PC-9 (cell line): ENCODE results near the gene PPM1B. TPM values are rescaled to one million over a fixed set of nuclear protein-coding genes. Genes with fewer than 3 reads are reported as not detected.

Source experiments
- BruUV-seq: library from RNA; stranded (reverse); fragments of 400-500 nt; replicated peaks from 2 replicates; lab custom pipeline; 2021; lab: Mats Ljungman, UMichigan
- CTCF ChIA-PET: fragments of 300-600 bp; sonication (Branson Sonifier 250); formaldehyde crosslinking; loops from one replicate; lab custom pipeline; 2022; ENCODE audit warnings: antibody characterized with exemption; lab: Charles Lee
- POLR2A ChIA-PET: fragments of 300-600 bp; sonication (Branson Sonifier 250); formaldehyde crosslinking; loops from one replicate; lab custom pipeline; 2022; ENCODE audit warnings: antibody characterized with exemption; ENCODE audit not compliant: unreplicated experiment; lab: Charles Lee
- DNase-seq, 2 experiments: peaks; one replicate each; pipeline versions ENCODE4 v3.0.0 to v3.0.0-alpha.2; 2015 to 2022; ENCODE audit warnings: mixed read lengths in 1 of 2
- H2AFZ ChIP-seq: fragments of 200-600 bp; sonication (generic); 2 replicates; pipeline ENCODE4 v1.8.1; 2017; ENCODE audit warnings: antibody characterized with exemption
- H3F3A ChIP-seq: fragments of 200-600 bp; sonication (generic); 2 replicates; pipeline ENCODE4 v1.8.1; 2017; ENCODE audit warnings: antibody characterized with exemption, mild to moderate bottlenecking, low read depth; ENCODE audit not compliant: insufficient read depth
- H3K27ac ChIP-seq: fragments of 200-600 bp; sonication (generic); 2 replicates; pipeline ENCODE4 v1.6.1; 2016; ENCODE audit warnings: mixed run types
- H3K27me3 ChIP-seq: fragments of 200-600 bp; sonication (generic); 2 replicates; pipeline ENCODE4 v1.6.1; 2016; ENCODE audit warnings: low read depth, mixed run types; ENCODE audit not compliant: insufficient read depth
- H3K36me3 ChIP-seq: fragments of 200-600 bp; sonication (generic); 2 replicates; pipeline ENCODE4 v1.6.1; 2016; ENCODE audit warnings: low read depth, mixed run types
- H3K4me1 ChIP-seq: fragments of 200-600 bp; sonication (generic); replicated peaks from 2 replicates; pipeline ENCODE4 v1.6.1; 2016; ENCODE audit warnings: mixed run types; ENCODE audit not compliant: insufficient read depth
- H3K4me2 ChIP-seq: fragments of 200-600 bp; sonication (generic); 2 replicates; pipeline ENCODE4 v1.6.1; 2017; ENCODE audit warnings: mixed run types
- H3K4me3 ChIP-seq: fragments of 200-600 bp; sonication (generic); 2 replicates; pipeline ENCODE4 v1.6.1; 2016; ENCODE audit warnings: mixed run types
- H3K79me2 ChIP-seq: fragments of 200-600 bp; sonication (generic); 2 replicates; pipeline ENCODE4 v1.6.1; 2017; ENCODE audit warnings: low read depth, mixed run types
- H3K9me2 ChIP-seq: fragments of 200-600 bp; sonication (generic); 2 replicates; pipeline ENCODE4 v1.8.1; 2017; ENCODE audit warnings: mild to moderate bottlenecking; ENCODE audit not compliant: insufficient read depth
- H3K9me3 ChIP-seq: fragments of 200-600 bp; sonication (generic); 2 replicates; pipeline ENCODE4 v1.8.1; 2016; ENCODE audit warnings: low read depth; ENCODE audit not compliant: insufficient read depth
- H4K20me1 ChIP-seq: fragments of 200-600 bp; sonication (generic); 2 replicates; pipeline ENCODE4 v1.8.1; 2017; ENCODE audit not compliant: insufficient read depth
- CTCF ChIP-seq: fragments of 200-600 bp; sonication (generic); conservative IDR thresholded peaks from 2 replicates; pipeline ENCODE4 v1.6.1; 2017; ENCODE audit warnings: mixed run types, antibody characterized with exemption, mild to moderate bottlenecking, moderate library complexity
- EZH2 ChIP-seq: fragments of 200-600 bp; sonication (generic); IDR thresholded peaks from 2 replicates; pipeline ENCODE4 v1.8.0; 2017; ENCODE audit warnings: antibody characterized with exemption, low read depth
- intact Hi-C: fragments of 100-400 bp; cut with micrococcal nuclease; formaldehyde crosslinking; loops from one replicate; pipeline ENCODE4 v1.10.0; 2022; ENCODE audit not compliant: unreplicated experiment
- total RNA-seq: library from RNA; stranded (reverse); gene quantifications from 2 replicates; pipeline ENCODE4 v1.2.3, GENCODE V29; 2021

Gene PPM1B
- total RNA-seq, 1 experiment from 2014 or later: 45.0 TPM

DNA sequence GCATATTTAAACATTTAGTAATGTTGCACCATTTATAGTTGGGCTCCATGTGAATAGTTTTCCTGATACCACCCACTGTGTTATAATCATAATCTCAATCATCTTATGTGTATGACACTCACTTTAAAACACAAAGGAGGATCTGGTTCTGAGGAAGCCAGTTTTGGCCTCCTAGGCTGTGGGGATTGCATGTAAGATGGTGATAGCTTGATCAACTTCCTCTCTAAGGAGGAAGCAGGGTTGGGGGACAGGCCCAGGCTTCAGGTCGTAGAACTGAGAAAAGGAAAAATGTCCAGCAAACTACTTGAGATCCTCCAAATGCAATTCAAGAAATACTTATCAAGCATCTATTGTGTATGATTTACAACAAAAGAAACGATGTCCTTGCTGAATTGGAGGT is 4.9 kb upstream of the PPM1B start:
- no peaks in the 10 kb centered on the region for H3K9me2 ChIP-seq
- no peaks in the 10 kb centered on the region for H3K9me3 ChIP-seq
- no peak overlapping the region for H3K27ac ChIP-seq
- intact Hi-C loops: no loop called here
- no peaks in the 10 kb centered on the region for H4K20me1 ChIP-seq
- ChIA-PET CTCF (no interaction called here), POLR2A (no interaction called here)
- no peaks in the 10 kb centered on the region for H3K79me2 ChIP-seq
- no peaks in the 10 kb centered on the region for H3K27me3 ChIP-seq
- H2AFZ ChIP-seq: no peak overlapping the region
- H3F3A ChIP-seq: peaks cover 3% of the 10 kb centered on the region; the same call in 1 of the 2 replicates
- DNase-seq: no peak
- H3K4me2 ChIP-seq: no peak overlapping the region
- TF ChIP-seq CTCF (no peak), EZH2 (no peak)
- H3K36me3 ChIP-seq: no peaks in the 10 kb centered on the region
- no TSS peak for BruUV-seq
- no peak overlapping the region for H3K4me3 ChIP-seq
- H3K4me1 ChIP-seq: peaks cover 6% of the 10 kb centered on the region

DNA sequence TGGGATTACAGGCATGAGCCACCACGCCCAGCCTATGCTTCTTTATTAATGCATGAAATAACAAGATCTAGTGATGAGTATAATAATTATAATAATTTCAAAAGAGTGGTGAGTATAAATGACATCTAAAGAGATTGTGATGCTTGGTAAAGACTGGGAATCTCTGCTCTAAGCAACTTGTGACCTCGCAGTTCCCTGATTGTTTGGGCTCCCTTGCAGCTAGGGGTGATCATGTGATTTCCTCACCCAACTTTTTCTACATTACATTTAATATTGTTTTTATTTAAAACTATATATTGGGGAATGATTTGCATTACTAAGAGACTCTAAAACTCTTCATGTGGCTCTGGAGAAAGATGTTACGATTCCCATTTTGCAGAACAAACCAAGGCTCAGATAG is 4.1 kb upstream of the PPM1B start:
- TF ChIP-seq EZH2 (no peak), CTCF (no peak)
- 0 out of 2 replicates have a peak, but pooled peaks cover 1% of the 10 kb centered on the region for H4K20me1 ChIP-seq
- H3K79me2 ChIP-seq: peaks cover 8% of the 10 kb centered on the region
- ChIA-PET CTCF (no interaction called here), POLR2A (no interaction called here)
- no peaks in the 10 kb centered on the region for H3K9me3 ChIP-seq
- H3K9me2 ChIP-seq: no peaks in the 10 kb centered on the region
- peaks cover 6% of the 10 kb centered on the region for H3K4me1 ChIP-seq
- no peak overlapping the region for H3K4me3 ChIP-seq
- H3K36me3 ChIP-seq: no peaks in the 10 kb centered on the region
- no peak for DNase-seq
- no peaks in the 10 kb centered on the region for H3K27me3 ChIP-seq
- intact Hi-C loops: no loop called here
- no TSS peak for BruUV-seq
- no peak overlapping the region for H2AFZ ChIP-seq
- H3K27ac ChIP-seq: no peak overlapping the region
- no peak overlapping the region for H3K4me2 ChIP-seq
- H3F3A ChIP-seq: peaks cover 3% of the 10 kb centered on the region; the same call in 1 of the 2 replicates

GRCh38 chr2:44166096-44166495 is 2.6 kb upstream of the PPM1B start:
- Histone ChIP-seq H4K20me1 (peaks cover 12% of the 10 kb centered on the region), H3K9me3 (no peaks in the 10 kb centered on the region), H3K4me2 (peak overlapping the region; percentile 94; the same call in 1 of the 2 replicates), H3K27ac (no peak overlapping the region), H3K9me2 (no peaks in the 10 kb centered on the region), H2AFZ (no peak overlapping the region), H3K36me3 (no peaks in the 10 kb centered on the region), H3K4me3 (no peak overlapping the region), H3K27me3 (no peaks in the 10 kb centered on the region), H3K79me2 (peaks cover 23% of the 10 kb centered on the region), H3K4me1 (peaks cover 17% of the 10 kb centered on the region), H3F3A (peaks cover 4% of the 10 kb centered on the region; the same call in 1 of the 2 replicates)
- ChIA-PET POLR2A (no interaction called here), CTCF (no interaction called here)
- DNase-seq: no peak
- BruUV-seq: no TSS peak
- TF ChIP-seq CTCF: no peak
- no peak for TF ChIP-seq EZH2
- intact Hi-C loops: loop anchor here (2.0 kb wide), 1 partner anchor 29 kb away; no protein-coding TSS in a partner anchor
